GM19397 (cell line): ENCODE measurements around the gene RAMP2.

Experiments used
- ATAC-seq: cut with Tn5 transposase; IDR thresholded peaks from one replicate; pipeline ENCODE4 v1.9.1; 2021; ENCODE audit warnings: mild to moderate bottlenecking, moderate library complexity; ENCODE audit not compliant: unreplicated experiment

RAMP2 gene

DNA sequence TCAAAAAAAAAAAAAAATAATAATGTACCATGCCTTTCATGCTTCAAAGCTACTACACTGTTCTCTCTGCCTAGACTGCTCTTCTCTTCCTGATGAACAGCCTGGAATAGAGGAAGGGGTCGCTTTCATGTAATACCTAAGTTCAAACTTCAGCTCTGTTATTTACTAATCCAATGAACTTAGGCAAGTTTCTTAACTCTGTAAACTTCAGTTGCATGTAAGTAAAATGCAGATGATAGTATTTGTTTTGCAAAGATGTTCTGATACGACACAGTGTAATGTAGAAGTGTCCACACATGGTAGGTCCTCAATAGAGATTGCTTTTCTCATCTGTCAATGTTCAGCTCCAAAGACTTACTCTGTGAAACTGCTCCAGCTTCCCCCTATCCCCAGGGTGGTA lies 30.9 kb downstream of the RAMP2 start:
- ATAC-seq = no peak

DNA sequence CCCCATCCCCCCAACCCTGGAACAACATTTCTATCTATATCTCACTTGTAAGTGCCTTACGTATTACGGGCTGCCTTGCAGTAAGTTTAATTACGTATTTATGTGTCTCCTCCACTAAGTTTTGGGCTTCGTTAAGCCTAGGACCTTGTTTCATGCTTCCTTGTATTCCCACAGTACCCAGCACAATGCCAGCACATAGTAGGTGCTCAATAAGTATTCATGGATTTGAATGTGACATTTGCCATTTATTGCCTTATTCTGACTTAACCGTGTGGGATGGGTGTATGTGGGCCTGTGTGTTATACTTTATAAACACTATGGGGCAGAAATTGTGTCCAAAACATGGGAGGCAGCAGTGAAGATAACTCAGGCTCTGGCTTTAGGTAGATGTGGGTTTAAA lies 31.5 kb downstream of the RAMP2 start:
- ATAC-seq = no peak

DNA sequence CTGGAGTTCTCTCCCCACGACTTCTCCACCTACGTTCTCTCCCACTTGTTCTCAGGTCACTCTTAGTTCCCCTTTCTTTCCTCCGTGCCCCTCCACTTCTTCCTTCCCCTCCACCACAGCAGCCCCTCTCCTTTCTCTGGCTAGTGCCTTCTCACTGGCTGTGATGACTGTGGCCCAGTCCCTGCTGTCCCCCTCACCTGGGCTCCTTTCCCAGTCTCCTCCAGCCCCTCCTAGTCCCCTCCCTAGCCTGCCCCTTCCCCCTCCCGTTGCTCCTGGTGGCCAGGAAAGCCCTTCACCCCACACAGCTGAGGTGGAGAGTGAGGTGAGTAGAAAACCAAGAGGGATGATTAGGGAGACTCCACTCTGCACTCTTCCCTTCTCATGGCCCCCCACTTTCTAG lies 34.0 kb downstream of the RAMP2 start:
- ATAC-seq = no peak

DNA sequence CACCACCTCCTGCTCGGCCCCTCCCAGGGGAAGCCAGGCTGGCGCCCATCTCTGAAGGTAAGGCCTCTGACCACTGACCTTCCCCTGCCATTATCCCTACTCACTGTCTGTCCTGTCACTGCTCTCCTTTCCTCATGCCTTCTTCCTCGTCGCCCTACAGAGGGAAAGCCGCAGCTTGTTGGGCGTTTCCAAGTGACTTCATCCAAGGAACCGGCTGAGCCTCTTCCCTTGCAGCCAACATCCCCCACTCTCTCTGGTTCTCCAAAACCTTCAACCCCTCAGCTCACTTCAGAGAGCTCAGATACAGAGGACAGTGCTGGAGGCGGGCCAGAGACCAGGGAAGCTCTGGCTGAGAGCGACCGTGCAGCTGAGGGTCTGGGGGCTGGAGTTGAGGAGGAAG lies 34.4 kb downstream of the RAMP2 start:
- ATAC-seq = no peak

DNA sequence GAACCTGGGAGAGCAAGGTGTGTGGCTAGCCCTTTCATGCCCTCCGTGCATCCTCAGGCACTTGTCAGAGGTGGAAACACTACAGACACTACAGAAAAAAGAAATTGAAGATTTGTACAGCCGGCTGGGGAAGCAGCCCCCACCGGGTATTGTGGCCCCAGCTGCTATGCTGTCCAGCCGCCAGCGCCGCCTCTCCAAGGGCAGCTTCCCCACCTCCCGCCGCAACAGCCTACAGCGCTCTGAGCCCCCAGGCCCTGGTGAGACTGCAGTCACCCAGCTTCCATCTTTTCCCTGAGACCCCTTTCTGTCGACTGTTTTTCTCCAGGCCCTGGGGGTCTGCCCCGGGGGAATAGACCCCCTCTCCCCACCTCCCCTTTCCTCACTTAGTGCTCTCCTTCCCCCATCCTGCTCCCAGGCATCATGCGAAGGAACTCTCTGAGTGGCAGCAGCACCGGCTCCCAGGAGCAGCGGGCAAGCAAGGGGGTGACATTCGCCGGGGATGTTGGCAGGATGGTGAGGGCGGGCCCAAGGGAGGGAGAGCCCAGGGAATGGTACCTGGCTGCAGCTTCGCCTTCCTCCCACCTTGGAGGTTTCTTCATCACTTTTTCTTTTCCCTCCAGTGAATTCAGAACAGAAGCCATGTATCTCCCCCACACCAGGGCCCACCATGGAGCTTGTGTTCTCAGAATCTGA lies 35.2 kb downstream of the RAMP2 start:
- ATAC-seq = no peak

DNA sequence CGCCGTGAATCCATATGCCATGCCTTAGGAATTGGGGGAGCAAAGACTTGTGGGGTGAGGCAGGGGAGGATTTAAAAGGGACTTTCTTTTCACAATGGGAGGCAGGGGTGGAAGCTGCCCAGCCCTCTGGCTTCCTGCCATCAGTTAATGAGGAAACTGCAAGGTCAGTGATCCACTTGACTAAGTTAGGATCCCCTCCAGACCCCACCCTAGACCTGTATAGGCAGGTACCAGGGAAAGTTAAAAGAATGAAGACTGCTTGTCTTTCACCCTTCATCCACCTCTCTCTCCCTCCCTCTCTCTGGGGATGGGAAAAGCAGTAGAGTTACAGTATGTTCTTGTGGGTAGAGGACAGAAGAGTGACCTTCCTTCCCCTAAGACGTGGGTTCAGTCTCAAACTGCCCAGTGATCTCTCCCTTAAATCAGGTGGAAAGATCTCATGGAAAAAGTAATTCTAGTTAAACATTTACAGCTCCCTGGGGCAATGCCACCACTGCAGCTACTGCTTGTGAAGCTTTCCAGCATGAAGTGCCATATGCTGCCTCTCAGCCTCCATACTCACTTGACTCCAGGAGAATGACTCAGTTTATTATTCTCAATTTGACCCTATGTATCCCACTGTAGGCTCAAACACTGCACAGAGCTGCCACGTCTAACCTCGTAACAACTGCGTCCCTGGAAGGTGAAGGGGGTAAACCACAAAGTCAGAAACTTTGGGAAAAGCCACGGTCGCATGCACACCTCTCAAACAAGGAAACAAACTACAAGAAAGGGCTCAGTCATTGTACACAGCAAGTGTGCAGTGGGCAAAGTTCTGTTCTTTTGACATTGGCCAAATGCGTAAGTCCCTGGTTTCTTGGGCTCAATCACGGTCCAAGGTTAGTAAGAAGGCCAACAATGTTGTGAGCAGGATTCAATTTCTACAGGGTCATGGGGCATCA lies 36.3 kb downstream of the RAMP2 start:
- ATAC-seq = no peak

DNA sequence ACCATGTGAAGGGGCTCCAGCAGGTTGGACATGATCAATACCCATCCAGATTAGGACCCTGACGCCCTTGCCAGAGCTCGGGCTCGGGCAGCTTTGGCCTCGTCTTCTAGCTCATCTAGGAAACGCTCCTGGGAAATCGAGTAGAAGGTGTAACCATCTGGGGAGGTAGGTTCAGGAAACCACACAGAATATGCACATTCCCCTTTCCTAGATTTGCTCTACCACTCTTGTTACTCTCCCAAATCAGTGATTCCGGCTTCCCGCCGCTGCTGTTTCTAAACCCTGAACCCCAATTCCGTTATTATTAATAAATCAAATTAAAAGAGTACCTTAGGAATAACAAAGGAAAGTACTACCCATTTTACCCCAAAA lies 37.0 kb downstream of the RAMP2 start:
- no peak for ATAC-seq

DNA sequence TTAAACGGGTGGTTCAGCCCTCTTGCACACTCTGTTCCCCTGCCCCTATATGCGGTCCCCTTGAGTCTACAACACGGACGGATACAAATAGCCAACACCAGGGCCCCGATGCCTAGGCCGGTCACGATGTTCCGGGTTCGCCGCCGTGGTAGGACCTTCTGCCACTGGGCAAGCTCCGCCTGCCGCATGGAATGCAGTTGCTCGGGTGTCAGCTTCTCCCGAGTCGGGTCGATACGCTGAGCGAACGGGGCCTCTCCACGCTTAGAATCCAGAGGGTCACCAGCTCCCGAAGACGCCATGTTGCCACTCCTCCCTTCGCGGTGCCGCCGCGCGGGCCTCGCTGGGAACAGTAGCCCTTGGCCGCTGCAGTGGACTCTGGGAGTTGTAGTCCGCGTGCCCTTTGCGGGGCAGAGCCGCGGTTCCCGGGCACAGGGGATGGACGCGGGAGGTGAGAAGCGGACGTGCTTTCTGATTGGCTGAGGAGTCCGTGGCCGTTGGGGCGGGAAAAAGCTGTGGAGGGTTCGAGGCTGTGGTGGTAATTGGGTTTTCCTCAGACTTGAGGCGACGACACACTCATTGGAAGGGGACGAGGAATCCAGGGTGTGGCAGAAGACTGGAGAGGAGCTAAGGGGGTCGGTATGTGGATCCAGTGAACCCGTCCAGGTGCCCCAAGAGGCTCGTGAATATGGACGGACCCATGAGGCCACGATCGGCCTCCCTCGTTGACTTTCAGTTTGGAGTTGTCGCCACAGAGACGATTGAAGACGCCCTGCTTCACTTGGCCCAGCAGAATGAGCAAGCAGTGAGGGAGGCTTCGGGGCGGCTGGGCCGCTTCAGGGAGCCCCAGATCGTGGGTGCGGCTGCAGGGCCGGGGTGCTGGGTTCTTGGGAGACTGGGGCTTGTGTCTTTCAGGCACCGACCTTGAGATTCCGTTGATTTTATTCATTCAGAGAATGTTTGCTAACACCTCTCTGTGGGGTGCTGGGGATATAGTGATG lies 37.7 kb downstream of the RAMP2 start, which contains the start of the genes CNTD1 and COA3:
Gene CNTD1 (plus strand): TSS at position 479 of the 998 bp plus-strand sequence. CDS start 207 bp downstream, at position 686.
Gene COA3 (minus strand): TSS at position 322 of the 998 bp plus-strand sequence. CDS start 23 bp downstream, at position 299.
- peak; percentile 80 for ATAC-seq

DNA sequence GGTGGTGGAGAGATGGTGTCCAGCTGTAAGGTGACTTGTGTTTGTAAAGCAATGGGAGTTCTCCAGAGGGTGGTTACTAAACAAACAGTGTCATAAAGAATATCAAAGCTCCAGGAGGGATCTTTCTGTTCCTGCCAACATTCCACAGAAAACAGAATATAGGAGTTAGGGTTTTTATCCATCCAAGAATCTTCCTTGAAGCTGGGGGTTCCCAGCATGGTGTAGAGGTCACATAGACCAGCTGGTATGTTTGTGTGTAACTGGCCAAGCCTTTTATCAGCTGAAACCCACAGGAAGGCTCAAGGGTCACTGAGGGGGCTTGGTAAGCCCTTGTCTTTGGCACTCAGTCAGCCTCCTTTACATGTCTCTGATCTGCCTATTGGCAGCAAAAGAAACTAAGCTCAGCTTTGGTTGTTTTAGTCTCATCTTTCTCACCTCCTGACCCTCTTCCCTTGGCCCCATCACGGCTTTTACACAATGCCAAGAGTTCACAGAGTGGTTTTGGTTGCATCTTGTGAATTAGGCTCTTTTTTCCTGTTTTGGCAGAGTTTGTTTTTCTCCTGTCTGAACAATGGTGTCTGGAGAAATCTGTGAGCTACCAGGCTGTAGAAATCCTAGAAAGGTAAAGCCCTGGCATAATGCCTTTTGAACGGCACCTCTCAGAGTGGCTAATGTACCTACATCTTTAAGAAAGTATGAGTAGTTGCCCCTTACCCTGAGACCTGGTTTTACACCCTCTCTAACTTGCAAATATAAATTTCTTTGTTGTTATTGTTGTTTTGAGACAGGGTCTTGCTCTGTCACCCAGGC lies 42.3 kb downstream of the RAMP2 start:
- no peak for ATAC-seq

DNA sequence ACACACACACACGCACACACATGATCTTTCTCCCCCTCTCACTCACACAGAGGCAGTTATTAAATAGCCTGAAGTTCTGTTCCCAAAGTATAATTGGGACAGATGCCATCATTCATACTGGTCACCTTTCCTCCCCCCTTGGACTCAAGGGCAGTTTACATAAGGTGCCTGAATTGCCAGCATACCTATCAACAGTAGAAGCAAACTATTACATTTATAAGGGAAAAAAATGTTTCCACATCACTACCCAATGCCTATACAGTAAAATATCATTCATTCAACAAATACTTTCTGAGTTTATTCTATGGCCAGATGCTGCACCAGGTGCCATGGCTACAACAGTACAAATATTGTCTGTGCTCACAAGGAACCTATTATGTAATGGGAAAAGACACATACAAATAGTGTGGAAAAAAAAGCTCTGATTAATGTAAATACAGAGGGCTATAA lies 43.9 kb downstream of the RAMP2 start:
- ATAC-seq = no peak

DNA sequence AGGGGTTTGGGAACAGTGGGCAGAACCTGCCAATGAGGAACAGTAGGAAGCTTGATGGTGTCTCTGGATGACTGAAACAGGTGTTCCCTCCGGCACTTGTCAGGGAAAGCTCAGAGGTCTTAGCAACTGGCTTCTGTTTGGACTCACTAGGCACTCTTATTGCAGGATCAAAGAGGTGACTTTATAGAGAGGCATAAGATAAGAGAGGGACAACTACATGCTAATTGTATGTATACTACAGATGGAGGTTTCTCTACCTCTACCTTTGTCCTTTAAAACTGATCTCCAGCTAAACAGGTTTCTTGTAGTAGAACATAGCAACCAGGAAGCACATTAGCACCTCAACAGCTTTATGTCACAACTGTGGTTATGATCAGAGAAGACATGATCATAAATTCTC lies 45.2 kb downstream of the RAMP2 start:
- no peak for ATAC-seq

DNA sequence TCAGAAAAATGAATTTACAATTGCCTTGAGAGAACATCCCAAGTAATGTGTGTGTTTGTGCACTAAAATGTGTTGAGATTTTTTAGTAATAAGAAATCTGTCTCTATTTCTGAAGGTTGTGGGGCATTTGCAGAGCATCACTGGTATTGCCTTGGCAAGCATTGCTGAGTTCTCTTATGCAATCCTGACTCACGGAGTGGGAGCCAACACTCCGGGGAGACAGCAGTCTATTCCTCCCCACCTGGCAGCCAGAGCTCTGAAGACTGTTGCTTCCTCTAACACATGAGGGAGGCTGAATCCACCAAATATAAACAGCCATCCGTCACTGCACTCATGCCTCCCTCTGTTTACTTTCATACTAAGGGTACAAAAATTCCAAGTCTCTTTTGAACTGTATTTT lies 48.2 kb downstream of the RAMP2 start:
- ATAC-seq = no peak
